ENCODE data around the gene GFRA1.
A peak's percentile ranks its signal among the peaks of the same experiment; 100 is the strongest.
"Not testable (repeated sequence)": the region's sequence is repeated elsewhere in the genome, so short reads cannot be mapped to it uniquely, and the experiment has no call there.

The GFRA1 gene

DNA sequence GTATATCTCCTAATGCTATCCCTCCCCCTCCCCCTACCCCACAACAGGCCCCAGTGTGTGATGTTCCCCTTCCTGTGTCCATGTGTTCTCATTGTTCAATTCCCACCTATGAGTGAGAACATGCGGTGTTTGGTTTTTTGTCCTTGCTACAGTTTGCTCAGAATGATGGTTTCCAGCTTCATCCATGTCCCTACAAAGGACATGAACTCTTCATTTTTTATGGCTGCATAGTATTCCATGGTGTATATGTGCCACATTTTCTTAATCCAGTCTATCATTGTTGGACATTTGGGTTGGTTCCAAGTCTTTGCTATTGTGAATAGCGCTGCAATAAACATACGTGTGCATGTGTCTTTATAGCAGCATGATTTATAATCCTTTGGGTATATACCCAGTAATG is 220.5 kb downstream of the GFRA1 start:
- H4K91ac ChIP-seq (ENCODE audit: low read depth, low read length, poor library complexity); H3K23ac ChIP-seq (ENCODE audit: low read depth, low read length, poor library complexity); H2BK5ac ChIP-seq (ENCODE audit: low read length); H3K14ac ChIP-seq (ENCODE audit: low read length); H2BK120ac ChIP-seq (ENCODE audit: low read depth, low read length); DNase-seq (ENCODE audit: low spot score); H3K27me3 ChIP-seq (ENCODE audit: control insufficient read depth in 3 of 3, insufficient read depth in 3 of 3, low read depth in 1 of 3, low read length in 3 of 3); H3K9me3 ChIP-seq (replicated peaks in 1 of 2; ENCODE audit: control insufficient read depth in 2 of 2, insufficient read depth in 1 of 2, low read depth in 1 of 2, low read length in 2 of 2); H2BK12ac ChIP-seq (ENCODE audit: low read length); H3K4me2 ChIP-seq (ENCODE audit: insufficient read depth, low read length, poor library complexity, severe bottlenecking); H3K27ac ChIP-seq (replicated peaks; ENCODE audit: low read length); H2AK5ac ChIP-seq (ENCODE audit: low read depth, low read length); H3K79me1 ChIP-seq (ENCODE audit: low read depth, low read length); H3K4ac ChIP-seq (ENCODE audit: low read length); H4K8ac ChIP-seq (ENCODE audit: low read depth, low read length); H2AFZ ChIP-seq (ENCODE audit: low read length); H2BK15ac ChIP-seq (ENCODE audit: low read length); H3K4me3 ChIP-seq (ENCODE audit: low read length in 2 of 2); H3K9ac ChIP-seq (ENCODE audit: low read depth, low read length, poor library complexity); H3K18ac ChIP-seq (ENCODE audit: low read length); H3K36me3 ChIP-seq (replicated peaks in 1 of 2; ENCODE audit: control insufficient read depth in 2 of 2, insufficient read depth in 2 of 2, low read length in 2 of 2): not testable (repeated sequence)
- WGBS, 2 donors (ENCODE audit: extremely low coverage in 2 of 2, insufficient read length in 2 of 2, insufficient replicate concordance in 1 of 2): no CpG with 5 or more reads among the region's 3 CpGs
- peaks cover 0 to 11% of the 10 kb centered on the region in 2 donors for H3K4me1 ChIP-seq (ENCODE audit: control insufficient read depth in 2 of 2, insufficient read depth in 1 of 2, low read depth in 1 of 2, low read length in 2 of 2)

DNA sequence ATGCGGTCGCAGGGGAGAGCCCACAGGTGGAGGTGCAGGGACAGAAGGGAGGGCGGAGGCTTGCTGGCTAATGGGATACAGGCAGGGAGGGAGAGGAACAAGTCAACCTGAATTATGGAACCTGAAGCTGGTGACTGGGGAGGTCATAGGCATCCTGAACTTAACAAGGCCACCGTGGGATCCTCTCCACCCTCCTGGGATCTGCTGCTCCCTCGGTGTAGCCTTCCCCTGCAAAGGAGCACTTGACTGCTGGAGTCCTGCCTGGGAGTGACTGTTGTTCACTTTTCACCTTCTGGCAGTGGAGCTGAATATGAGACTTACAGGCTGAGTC is 223.1 kb downstream of the GFRA1 start:
- H3K27me3 ChIP-seq (ENCODE audit: control insufficient read depth in 3 of 3, insufficient read depth in 3 of 3, low read depth in 1 of 3, low read length in 3 of 3): no peaks in the 10 kb centered on the region
- no peak overlapping the region for H3K4me3 ChIP-seq (ENCODE audit: low read length in 2 of 2)
- H2BK120ac ChIP-seq (ENCODE audit: low read depth, low read length): no peak overlapping the region
- no peak overlapping the region for H2BK15ac ChIP-seq (ENCODE audit: low read length)
- no peak overlapping the region for H3K23ac ChIP-seq (ENCODE audit: low read depth, low read length, poor library complexity)
- no peak overlapping the region for H2BK12ac ChIP-seq (ENCODE audit: low read length)
- H3K27ac ChIP-seq (replicated peaks; ENCODE audit: low read length): no peak overlapping the region
- no peak overlapping the region for H4K8ac ChIP-seq (ENCODE audit: low read depth, low read length)
- H3K4ac ChIP-seq (ENCODE audit: low read length): no peak overlapping the region
- H3K14ac ChIP-seq (ENCODE audit: low read length): no peak overlapping the region
- no peak overlapping the region for H4K91ac ChIP-seq (ENCODE audit: low read depth, low read length, poor library complexity)
- no peaks in the 10 kb centered on the region for H3K79me1 ChIP-seq (ENCODE audit: low read depth, low read length)
- no peaks in the 10 kb centered on the region for H3K9me3 ChIP-seq (replicated peaks in 1 of 2; ENCODE audit: control insufficient read depth in 2 of 2, insufficient read depth in 1 of 2, low read depth in 1 of 2, low read length in 2 of 2)
- no peaks in the 10 kb centered on the region for H3K36me3 ChIP-seq (replicated peaks in 1 of 2; ENCODE audit: control insufficient read depth in 2 of 2, insufficient read depth in 2 of 2, low read length in 2 of 2)
- H3K18ac ChIP-seq (ENCODE audit: low read length): no peak overlapping the region
- no peak for DNase-seq (ENCODE audit: low spot score)
- no peak overlapping the region for H3K9ac ChIP-seq (ENCODE audit: low read depth, low read length, poor library complexity)
- no peak overlapping the region for H2AK5ac ChIP-seq (ENCODE audit: low read depth, low read length)
- WGBS, 2 donors (ENCODE audit: extremely low coverage in 2 of 2, insufficient read length in 2 of 2, insufficient replicate concordance in 1 of 2): no CpG with 5 or more reads among the region's 5 CpGs
- no peak overlapping the region for H3K4me2 ChIP-seq (ENCODE audit: insufficient read depth, low read length, poor library complexity, severe bottlenecking)
- no peaks in the 10 kb centered on the region for H3K4me1 ChIP-seq (ENCODE audit: control insufficient read depth in 2 of 2, insufficient read depth in 1 of 2, low read depth in 1 of 2, low read length in 2 of 2)
- no peak overlapping the region for H2AFZ ChIP-seq (ENCODE audit: low read length)
- H2BK5ac ChIP-seq (ENCODE audit: low read length): no peak overlapping the region

- WGBS, 2 donors (ENCODE audit: extremely low coverage in 2 of 2, insufficient read length in 2 of 2, insufficient replicate concordance in 1 of 2): 100% methylated on average over 3 of the region's 10 CpGs; no CpG with 5 or more reads in 1 of the 2 donors
- H4K91ac ChIP-seq (ENCODE audit: low read depth, low read length, poor library complexity): no peak overlapping the region
- no peak overlapping the region for H3K4me2 ChIP-seq (ENCODE audit: insufficient read depth, low read length, poor library complexity, severe bottlenecking)
- no peak for DNase-seq (ENCODE audit: low spot score)
- H3K9ac ChIP-seq (ENCODE audit: low read depth, low read length, poor library complexity): no peak overlapping the region
- no peak overlapping the region for H2AK5ac ChIP-seq (ENCODE audit: low read depth, low read length)
- no peaks in the 10 kb centered on the region for H3K79me1 ChIP-seq (ENCODE audit: low read depth, low read length)
- H3K36me3 ChIP-seq (replicated peaks in 1 of 2; ENCODE audit: control insufficient read depth in 2 of 2, insufficient read depth in 2 of 2, low read length in 2 of 2): no peaks in the 10 kb centered on the region
- H3K4ac ChIP-seq (ENCODE audit: low read length): no peak overlapping the region
- H3K14ac ChIP-seq (ENCODE audit: low read length): no peak overlapping the region
- H2BK12ac ChIP-seq (ENCODE audit: low read length): no peak overlapping the region
- peak overlapping the region; percentile 51 for H2AFZ ChIP-seq (ENCODE audit: low read length)
- H4K8ac ChIP-seq (ENCODE audit: low read depth, low read length): no peak overlapping the region
- H3K4me1 ChIP-seq (ENCODE audit: control insufficient read depth in 2 of 2, insufficient read depth in 1 of 2, low read depth in 1 of 2, low read length in 2 of 2): no peaks in the 10 kb centered on the region
- H3K4me3 ChIP-seq (ENCODE audit: low read length in 2 of 2): no peak overlapping the region
- H3K18ac ChIP-seq (ENCODE audit: low read length): no peak overlapping the region
- H3K27me3 ChIP-seq (ENCODE audit: control insufficient read depth in 3 of 3, insufficient read depth in 3 of 3, low read depth in 1 of 3, low read length in 3 of 3): no peaks in the 10 kb centered on the region
- no peaks in the 10 kb centered on the region for H3K9me3 ChIP-seq (replicated peaks in 1 of 2; ENCODE audit: control insufficient read depth in 2 of 2, insufficient read depth in 1 of 2, low read depth in 1 of 2, low read length in 2 of 2)
- H2BK5ac ChIP-seq (ENCODE audit: low read length): no peak overlapping the region
- no peak overlapping the region for H2BK120ac ChIP-seq (ENCODE audit: low read depth, low read length)
- no peak overlapping the region for H3K23ac ChIP-seq (ENCODE audit: low read depth, low read length, poor library complexity)
- H3K27ac ChIP-seq (replicated peaks; ENCODE audit: low read length): no peak overlapping the region
- H2BK15ac ChIP-seq (ENCODE audit: low read length): no peak overlapping the region
Measured at GRCh38 chr10:116049158-116049973, 223.6 kb downstream of the GFRA1 start.

- H3K4ac ChIP-seq (ENCODE audit: low read length): no peak overlapping the region
Measured at GRCh38 chr10:116045366-116046356, 227.3 kb downstream of the GFRA1 start.

More at GRCh38 chr10:116045366-116046356, 227.3 kb downstream of the GFRA1 start:
- Histone ChIP-seq H3K9me3 (replicated peaks in 1 of 2; ENCODE audit: control insufficient read depth in 2 of 2, insufficient read depth in 1 of 2, low read depth in 1 of 2, low read length in 2 of 2) (peaks cover 0 to 2% of the 10 kb centered on the region in 2 donors), H4K8ac (ENCODE audit: low read depth, low read length) (no peak overlapping the region), H3K18ac (ENCODE audit: low read length) (peak overlapping the region; percentile 17), H2AK5ac (ENCODE audit: low read depth, low read length) (no peak overlapping the region), H3K23ac (ENCODE audit: low read depth, low read length, poor library complexity) (no peak overlapping the region), H3K27ac (replicated peaks; ENCODE audit: low read length) (no peak overlapping the region), H3K79me1 (ENCODE audit: low read depth, low read length) (no peaks in the 10 kb centered on the region), H3K9ac (ENCODE audit: low read depth, low read length, poor library complexity) (no peak overlapping the region), H3K27me3 (ENCODE audit: control insufficient read depth in 3 of 3, insufficient read depth in 3 of 3, low read depth in 1 of 3, low read length in 3 of 3) (no peaks in the 10 kb centered on the region), H2BK12ac (ENCODE audit: low read length) (no peak overlapping the region), H3K4me3 (ENCODE audit: low read length in 2 of 2) (no peak overlapping the region), H2BK15ac (ENCODE audit: low read length) (no peak overlapping the region), H3K4me1 (ENCODE audit: control insufficient read depth in 2 of 2, insufficient read depth in 1 of 2, low read depth in 1 of 2, low read length in 2 of 2) (no peaks in the 10 kb centered on the region), H2BK120ac (ENCODE audit: low read depth, low read length) (no peak overlapping the region), H2BK5ac (ENCODE audit: low read length) (no peak overlapping the region), H4K91ac (ENCODE audit: low read depth, low read length, poor library complexity) (no peak overlapping the region), H2AFZ (ENCODE audit: low read length) (peak overlapping the region; percentile 39), H3K36me3 (replicated peaks in 1 of 2; ENCODE audit: control insufficient read depth in 2 of 2, insufficient read depth in 2 of 2, low read length in 2 of 2) (no peaks in the 10 kb centered on the region), H3K4me2 (ENCODE audit: insufficient read depth, low read length, poor library complexity, severe bottlenecking) (no peak overlapping the region), H3K14ac (ENCODE audit: low read length) (no peak overlapping the region)
- no peak for DNase-seq (ENCODE audit: low spot score)
- no CpG with 5 or more reads among the region's 13 CpGs for WGBS, 2 donors (ENCODE audit: extremely low coverage in 2 of 2, insufficient read length in 2 of 2, insufficient replicate concordance in 1 of 2)
